Neural progenitor cell (in vitro differentiated cells): ENCODE measurements around the gene RSPH1.

Source experiments
- CTCF ChIP-seq: fragments of 200-600 bp; sonication (generic); IDR thresholded peaks from 2 replicates; pipeline ENCODE4 v1.5.1; 2017; ENCODE audit warnings: antibody characterized with exemption, mild to moderate bottlenecking
- EZH2phosphoT487 ChIP-seq: fragments of 200-600 bp; sonication (generic); IDR thresholded peaks from 2 replicates; pipeline ENCODE4 v1.6.1; 2017; ENCODE audit warnings: antibody characterized with exemption

GRCh38 chr21:42478504-42478903, 17.5 kb downstream of the RSPH1 start:
- TF ChIP-seq CTCF (no peak), EZH2phosphoT487 (no peak)
